ELR (cell line): Measurements from ENCODE around the gene SRA1.

ENCODE experiments used
- DNase-seq: peaks from one replicate; pipeline ENCODE4 v3.0.0-alpha.2; 2015; ENCODE audit warnings: low read depth

The SRA1 gene

DNA sequence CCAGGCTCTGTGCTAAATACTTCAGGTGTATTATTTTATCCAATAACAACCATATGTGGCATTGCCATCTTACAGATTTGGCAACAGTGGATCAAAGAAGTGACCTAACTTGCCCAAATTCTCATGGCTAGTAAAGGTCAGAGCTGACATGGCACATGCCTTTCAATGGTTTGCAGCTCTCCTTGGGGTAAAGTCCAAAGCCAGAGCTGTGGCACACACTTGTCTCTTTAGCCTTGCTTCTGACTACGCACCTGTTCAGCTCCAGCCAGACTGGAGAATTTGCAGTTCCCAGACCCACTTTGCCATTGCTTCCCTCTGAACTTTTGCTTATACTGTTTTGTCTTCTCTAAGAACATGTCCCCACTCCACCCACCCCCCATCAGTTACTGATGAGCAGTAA is 13.2 kb upstream of the SRA1 start:
- DNase-seq = no peak

DNA sequence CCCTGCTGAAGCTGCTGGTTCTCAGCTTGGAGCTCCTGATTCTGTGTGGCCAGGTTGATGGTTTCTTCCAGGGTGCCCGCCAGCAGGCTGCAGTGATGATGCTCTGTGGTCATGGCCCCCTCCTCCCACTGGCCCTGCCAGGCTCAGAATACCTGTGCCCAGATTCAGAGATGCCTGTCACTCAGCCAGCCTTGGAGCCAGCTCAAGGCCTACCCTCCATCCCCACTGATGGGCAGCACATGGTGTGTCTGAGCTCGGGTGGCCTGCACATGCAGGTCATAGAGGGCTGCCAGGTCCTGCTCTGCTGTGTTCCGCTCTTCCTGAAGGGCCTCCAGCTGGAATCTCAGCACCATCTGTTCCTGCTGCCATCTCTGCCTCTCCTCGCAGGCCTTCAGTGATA is 12.8 kb upstream of the SRA1 start:
- no peak for DNase-seq

DNA sequence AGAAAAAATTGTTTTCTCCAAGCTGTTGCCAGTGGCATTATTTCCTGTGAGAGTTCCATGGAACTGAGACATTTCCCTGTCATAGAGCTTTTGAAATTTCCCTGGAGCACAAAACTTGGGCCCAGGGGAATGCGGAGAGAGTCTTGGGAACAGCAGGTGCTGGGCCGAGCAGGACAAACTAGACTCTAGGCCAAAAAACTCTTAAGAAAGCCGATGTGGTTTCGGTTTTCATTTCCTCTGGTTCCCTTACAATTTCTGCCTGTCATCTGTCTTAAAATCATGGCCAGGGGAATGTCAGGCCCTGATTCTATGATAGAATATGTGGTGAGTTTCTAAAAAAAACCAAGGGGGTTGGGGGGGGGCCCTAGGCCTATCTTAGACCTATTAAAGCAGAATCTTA is 11.9 kb upstream of the SRA1 start:
- DNase-seq = no peak

DNA sequence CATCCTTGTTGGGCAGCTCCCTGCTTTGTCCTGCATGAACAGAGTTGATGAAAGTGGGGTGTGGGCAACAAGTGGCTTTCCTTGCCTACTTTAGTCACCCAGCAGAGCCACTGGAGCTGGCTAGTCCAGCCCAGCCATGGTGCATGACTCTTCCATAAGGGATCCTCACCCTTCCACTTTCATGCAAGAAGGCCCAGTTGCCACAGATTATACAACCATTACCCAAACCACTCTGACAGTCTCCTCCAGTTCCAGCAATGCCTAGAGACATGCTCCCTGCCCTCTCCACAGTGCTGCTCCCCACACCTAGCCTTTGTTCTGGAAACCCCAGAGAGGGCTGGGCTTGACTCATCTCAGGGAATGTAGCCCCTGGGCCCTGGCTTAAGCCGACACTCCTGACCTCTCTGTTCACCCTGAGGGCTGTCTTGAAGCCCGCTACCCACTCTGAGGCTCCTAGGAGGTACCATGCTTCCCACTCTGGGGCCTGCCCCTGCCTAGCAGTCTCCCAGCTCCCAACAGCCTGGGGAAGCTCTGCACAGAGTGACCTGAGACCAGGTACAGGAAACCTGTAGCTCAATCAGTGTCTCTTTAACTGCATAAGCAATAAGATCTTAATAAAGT is 11.3 kb upstream of the SRA1 start:
- DNase-seq = no peak

DNA sequence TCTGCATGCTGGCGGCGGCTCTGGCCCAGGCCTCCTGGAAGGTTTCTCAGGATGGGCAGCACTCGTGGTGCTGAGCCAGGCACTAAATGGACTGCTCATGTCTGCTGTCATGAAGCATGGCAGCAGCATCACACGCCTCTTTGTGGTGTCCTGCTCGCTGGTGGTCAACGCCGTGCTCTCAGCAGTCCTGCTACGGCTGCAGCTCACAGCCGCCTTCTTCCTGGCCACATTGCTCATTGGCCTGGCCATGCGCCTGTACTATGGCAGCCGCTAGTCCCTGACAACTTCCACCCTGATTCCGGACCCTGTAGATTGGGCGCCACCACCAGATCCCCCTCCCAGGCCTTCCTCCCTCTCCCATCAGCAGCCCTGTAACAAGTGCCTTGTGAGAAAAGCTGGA is 10.6 kb upstream of the SRA1 start:
- no peak for DNase-seq

DNA sequence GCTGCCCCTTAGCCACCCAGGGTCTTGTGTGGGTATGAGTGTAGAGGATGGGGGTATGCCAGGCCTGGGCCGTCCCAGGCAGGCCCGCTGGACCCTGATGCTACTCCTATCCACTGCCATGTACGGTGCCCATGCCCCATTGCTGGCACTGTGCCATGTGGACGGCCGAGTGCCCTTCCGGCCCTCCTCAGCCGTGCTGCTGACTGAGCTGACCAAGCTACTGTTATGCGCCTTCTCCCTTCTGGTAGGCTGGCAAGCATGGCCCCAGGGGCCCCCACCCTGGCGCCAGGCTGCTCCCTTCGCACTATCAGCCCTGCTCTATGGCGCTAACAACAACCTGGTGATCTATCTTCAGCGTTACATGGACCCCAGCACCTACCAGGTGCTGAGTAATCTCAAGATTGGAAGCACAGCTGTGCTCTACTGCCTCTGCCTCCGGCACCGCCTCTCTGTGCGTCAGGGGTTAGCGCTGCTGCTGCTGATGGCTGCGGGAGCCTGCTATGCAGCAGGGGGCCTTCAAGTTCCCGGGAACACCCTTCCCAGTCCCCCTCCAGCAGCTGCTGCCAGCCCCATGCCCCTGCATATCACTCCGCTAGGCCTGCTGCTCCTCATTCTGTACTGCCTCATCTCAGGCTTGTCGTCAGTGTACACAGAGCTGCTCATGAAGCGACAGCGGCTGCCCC is 10.0 kb upstream of the SRA1 start:
- no peak for DNase-seq

DNA sequence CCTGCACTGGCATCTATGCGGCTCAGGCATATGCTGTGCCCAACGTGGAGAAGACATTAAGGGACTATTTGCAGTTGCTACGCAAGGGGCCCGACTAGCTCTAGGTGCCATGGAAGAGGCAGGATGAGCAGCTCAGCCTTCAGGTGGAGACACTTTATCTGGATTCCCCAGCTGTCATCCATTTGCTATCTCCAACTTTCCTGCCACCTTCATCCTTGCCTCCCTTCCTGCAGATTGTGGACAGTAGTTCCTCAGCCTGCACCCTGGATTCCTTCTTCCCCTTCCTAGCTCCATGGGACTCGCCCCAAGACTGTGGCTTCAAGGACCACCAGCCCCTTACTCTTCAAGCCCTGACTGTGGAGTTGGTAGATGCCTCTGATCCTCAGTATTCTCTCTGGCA is 9.4 kb upstream of the SRA1 start:
- DNase-seq = no peak

DNA sequence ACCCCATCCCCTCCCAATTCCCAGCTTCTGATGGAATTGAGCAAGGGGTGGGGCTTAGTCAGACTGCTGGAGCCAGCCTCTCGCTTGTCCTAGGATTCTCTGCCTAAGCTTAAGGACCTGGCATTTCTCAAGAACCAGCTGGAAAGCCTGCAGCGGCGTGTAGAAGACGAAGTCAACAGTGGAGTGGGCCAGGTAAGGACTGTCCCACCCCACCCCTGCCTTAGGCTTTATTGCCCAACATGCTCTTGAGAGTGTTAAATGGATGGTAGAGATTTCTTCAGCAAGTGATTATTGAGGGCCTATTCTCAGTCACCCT is 8.5 kb upstream of the SRA1 start:
- peak; percentile 28 for DNase-seq

DNA sequence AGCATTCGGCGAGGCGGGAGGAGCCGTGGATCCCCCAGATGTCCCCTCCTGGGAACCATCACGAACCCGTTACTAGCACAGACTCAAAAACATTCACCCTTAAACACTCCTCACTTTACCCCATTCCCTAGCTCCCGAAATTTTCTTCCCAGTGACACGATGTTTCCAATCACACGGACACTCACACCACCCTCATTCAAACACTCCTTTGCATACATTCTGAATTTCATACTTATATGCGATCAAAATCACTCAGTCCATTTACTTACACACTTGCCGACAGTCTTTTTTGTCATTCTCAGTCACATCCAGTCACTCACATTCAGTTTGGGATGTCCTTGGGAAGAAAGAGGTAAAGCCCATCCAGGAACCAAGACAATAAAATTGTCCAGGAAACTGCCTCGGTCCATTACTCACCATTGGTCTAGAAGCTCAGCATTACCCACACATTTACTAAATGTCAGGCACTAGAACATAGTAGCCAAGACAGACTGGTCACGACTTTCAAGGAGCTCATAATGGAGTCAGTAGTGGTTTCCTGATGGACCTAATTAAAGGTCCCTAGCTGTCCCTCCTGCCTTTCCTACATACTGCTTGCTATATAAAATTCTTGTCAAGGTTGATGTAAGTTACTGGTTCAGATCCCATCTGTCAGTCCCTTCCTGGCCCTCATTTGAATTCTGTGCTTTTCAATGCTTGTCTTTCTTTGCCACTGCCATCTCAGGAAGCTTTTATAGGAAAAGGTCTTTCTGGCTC is 7.9 kb upstream of the SRA1 start:
- peak; percentile 66 for DNase-seq

DNA sequence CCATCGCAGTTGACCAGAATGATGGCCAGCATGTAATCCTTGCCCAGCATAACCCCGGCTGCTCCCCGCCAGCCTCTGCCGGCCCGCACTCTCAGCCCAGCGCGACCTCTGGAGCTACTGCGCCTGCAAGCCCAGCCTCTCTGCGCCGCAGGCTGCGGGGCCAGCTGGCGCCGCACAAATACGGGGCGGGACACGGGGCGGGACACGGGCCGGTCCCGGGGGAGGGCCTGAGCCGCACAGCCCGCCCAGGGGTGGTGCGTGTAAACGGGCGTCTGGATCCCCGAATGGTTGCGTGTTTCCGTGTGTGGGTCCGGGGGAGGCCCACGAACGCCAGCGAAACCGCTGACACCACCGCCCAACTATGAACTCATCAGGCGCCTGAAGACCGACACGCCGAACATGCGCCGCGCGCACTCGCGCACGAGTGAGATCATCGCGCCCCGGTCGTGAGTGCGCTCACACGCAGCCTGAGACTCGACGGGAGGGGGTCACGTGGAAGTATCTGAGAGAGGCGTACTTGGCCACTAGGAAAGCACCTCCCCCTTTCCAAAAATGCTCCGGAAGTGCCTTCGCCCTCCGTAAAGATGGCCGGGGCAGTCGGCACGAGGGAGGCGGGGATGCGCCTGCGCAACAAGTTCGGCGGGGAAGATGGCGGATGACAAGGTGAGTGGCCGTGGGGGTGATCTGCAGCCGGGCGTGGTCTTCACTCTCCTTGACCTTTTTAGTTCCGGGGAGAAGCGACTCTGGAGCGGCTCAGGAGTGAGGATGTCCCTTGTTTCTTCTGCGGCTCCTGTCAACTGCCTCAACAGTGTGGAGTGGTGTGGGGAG is 7.1 kb upstream of the SRA1 start, which contains the start of the genes APBB3 and SLC35A4:
Gene APBB3, minus strand, starts transcription at position 403 of the 828 bp plus-strand sequence. Its CDS starts 353 bp downstream, at position 50.
Gene SLC35A4, plus strand, starts transcription at position 633 of the 828 bp plus-strand sequence. CDS start 2,342 bp downstream, outside the sequence.
- DNase-seq = peak; percentile 99

DNA sequence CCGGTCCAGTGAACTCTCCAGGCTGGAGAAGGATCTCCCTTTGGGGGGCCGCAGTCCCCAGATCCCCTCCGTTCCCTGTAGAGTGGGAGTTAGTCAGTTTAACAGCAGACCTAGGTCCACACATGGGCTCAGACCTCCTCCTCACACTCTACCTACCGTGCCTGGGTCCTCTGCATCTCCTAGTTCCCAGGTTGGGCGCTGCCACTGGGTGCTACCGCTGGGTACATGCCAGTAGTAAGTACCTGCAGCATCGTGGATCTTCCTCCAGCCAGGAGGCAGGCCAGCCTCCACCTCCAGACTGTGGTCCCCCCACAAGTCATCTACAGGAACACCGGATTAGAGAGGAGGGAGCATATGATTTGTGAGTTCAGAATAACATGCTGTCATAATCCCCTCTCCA is 6.3 kb upstream of the SRA1 start:
- no peak for DNase-seq

DNA sequence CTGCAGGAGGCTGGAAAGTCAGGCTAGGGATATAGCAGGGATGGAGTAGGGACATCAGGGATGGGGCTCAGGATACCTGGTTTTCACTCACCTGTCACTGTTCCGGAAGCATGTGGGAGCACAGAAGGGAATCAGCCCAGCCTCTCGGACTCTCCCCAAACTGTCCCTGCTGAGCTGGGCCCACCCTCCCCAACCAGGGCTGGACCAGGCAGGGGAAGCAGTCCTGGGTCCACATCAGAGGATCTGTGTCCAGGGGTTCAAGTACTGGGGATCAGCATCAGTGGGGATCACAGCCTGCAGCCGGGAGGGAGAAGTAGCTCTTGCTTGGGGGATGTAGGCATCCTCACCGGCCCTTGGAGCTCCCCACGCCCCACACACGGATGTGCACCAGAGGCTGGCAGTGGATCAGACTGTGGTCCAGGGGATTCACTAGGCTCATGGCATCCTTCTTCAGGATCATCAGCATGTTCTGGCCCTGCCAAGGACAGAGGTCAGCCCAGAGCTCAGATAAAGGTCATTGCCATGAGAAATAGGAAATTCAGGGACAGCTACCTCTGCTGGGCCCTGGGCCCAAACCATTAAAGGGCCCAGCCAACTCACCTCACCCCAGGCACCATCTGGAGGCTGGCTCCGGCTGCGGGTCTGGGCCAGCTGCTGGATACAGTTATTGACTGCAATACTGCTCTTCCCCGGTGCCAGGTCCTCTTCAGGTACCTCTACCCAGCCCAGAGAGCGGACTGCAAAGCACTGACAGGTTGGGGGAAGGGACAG is 4.7 kb upstream of the SRA1 start:
- no peak for DNase-seq

DNA sequence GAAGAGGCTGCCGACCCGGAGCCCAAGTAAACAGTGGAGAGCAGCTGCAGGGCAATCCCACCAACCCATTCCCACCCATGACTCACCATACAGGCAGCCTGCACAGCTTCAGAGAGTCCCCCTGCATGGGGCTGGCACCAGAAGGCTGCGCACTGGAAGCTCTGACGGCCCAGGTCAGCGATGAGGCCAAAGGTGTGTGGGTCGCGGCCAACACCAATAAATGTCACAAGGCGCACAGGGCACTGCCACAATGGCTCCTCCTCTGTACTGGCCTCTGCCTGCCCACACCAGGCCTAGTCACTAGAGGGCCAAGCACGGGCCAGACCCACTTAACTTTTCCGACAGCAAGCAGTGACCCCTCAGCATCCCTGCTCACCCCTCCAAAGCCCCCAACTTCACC is 3.0 kb upstream of the SRA1 start:
- no peak for DNase-seq

DNA sequence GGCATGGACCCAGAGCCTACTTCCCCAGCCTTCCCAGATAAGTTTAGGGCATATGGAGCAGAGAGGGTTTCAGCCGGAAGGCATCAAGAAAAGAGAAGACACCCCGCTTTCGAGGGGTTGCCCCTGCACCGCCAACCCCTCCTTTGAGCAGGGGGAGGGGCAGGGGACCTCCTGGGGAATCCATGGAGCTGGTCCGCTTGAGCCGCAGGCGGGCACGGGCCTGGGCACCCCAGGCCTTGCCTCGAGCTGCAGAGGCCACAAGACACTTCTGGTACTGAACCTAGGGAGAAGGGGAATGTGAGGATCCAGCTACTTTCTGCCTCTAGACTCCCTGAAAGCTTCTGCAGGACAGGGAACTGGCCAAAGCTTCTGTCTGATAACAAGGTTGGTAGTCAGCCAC is 1.3 kb upstream of the SRA1 start:
- no peak for DNase-seq

DNA sequence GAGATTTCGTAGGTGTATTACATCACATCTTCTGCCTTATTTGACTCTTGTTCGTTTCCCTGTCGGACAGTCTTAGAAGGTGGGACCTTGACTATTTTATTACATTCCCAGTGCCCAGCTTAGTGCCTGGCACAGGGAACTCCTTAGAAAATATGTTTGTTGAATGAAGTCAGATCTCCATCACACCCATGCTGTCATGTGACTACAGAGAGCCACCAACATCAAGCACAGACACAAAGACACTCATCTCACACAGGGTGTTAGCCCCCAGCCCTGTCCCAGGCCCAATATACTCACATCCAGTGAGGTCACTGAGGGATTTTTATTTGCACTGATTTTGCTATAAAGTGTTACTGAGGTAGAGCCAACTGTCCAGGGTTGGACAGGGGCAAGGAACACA is 692 bp upstream of the SRA1 start:
- DNase-seq = no peak

DNA sequence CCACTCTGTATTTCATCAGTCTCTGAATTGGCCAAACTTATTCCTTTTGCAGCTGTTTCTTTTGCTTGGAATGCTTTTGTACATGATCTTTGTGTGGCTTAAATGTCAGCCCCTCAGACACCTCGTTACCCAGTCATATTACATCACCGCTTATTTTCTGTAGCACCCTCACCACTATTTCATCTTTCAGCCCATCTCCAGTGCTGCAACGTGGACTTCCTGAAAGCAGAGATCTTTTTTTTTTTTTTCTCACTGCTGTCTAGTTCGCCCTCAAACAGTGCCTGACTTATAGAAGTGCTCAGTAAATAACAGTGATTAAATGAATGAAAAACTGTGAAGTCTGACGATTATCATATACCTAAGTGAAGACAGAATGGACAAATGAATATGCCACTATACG is 835 bp downstream of the SRA1 start:
- DNase-seq = no peak

DNA sequence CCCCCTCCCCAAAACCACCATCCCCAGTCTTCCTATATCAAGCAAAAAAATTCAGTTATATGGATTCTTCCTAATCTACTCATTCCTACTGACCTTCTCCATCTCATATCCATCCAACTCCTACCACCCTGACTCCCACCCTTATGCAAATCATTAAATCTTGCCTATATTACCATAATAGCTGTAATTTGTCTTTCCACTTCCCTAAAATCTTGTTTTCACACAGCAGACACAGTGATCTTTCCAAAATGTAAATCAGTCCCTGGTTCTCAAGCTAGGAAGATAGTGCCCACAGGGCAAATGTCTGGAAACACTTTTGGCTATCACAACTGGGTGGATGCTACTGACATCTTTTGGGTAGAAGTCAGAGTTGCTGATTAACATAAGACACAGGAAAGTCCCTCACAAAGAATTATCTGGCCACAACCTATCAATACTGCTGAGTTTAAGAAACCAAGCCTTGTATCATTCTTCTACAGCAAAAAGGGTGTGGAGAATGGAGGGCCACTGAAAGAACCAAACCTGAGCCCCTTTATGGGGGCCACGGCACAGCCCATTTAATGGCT is 1.4 kb downstream of the SRA1 start:
- no peak for DNase-seq

DNA sequence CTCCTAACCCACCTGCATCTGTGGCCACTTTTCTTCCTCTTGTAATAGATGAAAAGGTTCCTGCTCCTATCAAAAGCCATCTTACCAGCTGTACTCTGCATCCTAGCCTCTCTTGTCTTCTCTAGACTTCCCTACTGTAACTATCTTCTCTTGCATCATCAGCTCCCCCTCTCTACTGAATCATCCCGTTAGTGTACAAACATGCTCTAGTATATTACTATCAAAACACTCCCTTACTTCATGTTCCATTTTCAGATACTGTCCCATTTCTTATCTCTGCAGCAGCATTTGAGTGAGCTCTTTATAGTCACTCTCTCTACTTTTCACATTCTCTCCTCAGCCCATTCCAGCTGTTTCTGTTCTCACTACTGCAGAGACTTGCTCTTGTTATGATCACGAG is 2.8 kb downstream of the SRA1 start:
- peak; percentile 67 for DNase-seq

DNA sequence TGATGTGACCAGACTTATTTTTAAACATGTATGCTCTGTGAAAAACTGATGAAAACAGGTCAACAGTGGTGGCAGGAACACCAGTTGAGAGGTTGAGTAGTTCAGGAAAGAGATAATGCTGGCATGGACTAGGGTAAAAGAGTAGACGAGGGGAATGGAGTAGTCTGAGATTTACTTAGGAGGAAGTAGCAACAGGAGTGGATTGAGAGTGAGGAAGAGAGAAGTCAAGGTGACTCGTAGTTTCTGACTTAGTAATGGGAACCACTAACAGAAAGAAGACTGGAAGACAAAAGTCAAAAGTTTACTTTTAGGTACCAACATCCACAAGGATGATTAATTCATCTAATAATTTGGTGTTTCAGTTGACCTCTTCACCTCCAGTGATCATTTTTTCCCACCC is 3.6 kb downstream of the SRA1 start:
- peak; percentile 59 for DNase-seq

DNA sequence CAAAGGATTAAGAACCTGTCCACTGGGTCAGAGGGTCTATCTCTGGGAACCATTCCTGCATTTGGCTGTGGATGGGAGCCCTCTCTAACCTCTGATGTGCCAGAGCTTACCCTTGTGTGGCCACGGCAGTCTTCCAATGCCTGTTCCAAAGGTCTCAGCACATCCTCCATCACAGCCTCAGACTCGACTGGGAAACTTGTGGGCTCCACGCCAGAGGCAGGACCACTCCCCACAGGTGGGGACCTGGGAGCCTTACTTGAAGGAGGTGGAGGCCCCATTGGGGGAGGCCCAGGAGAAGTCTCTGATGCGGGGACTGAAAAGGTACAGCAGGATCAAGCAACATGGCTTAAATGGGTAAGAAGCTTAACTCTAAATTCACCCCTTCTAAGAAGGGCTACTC is 5.4 kb downstream of the SRA1 start:
- DNase-seq = no peak
